C4-2B (cell line): ENCODE results near the gene USB1.

ENCODE experiments used
- H3K27ac ChIP-seq: fragments of 450-650 bp; 2 replicates; pipeline ENCODE4 v1.5.1; 2017
- CTCF ChIP-seq: fragments of 450-650 bp; conservative IDR thresholded peaks from 2 replicates; pipeline ENCODE4 v1.5.1; 2017; ENCODE audit warnings: mild to moderate bottlenecking
- ZFX ChIP-seq: fragments of 450-650 bp; IDR thresholded peaks from 2 replicates; pipeline ENCODE4 v1.6.1; 2017

USB1 gene

GRCh38 chr16:58047557-58048348, 46.5 kb downstream of the USB1 start:
- no peak overlapping the region for H3K27ac ChIP-seq
- no peak for TF ChIP-seq ZFX
- no peak for TF ChIP-seq CTCF

GRCh38 chr16:58048494-58049231, 47.5 kb downstream of the USB1 start:
- TF ChIP-seq ZFX (no peak), CTCF (no peak)
- H3K27ac ChIP-seq: no peak overlapping the region

- no peak overlapping the region for H3K27ac ChIP-seq
- no peak for TF ChIP-seq CTCF
- TF ChIP-seq ZFX: no peak
Observed at GRCh38 chr16:58049232-58050185, 48.3 kb downstream of the USB1 start.

GRCh38 chr16:58051296-58051695, 50.1 kb downstream of the USB1 start:
- TF ChIP-seq ZFX (no peak), CTCF (no peak)

GRCh38 chr16:58051821-58052603, 50.8 kb downstream of the USB1 start:
- TF ChIP-seq ZFX (no peak), CTCF (no peak)
- no peak overlapping the region for H3K27ac ChIP-seq

More at GRCh38 chr16:58051296-58051695, 50.1 kb downstream of the USB1 start:
- no peak overlapping the region for H3K27ac ChIP-seq

GRCh38 chr16:58053682-58054005, 52.4 kb downstream of the USB1 start:
- TF ChIP-seq ZFX (no peak), CTCF (no peak)
- H3K27ac ChIP-seq: no peak overlapping the region
